Tibial artery (tissue), 4 donors: Measurements from ENCODE around the gene COL4A2.

Experiments used
- DNase-seq, 2 donors: peaks; one replicate each; pipeline ENCODE4 v3.0.0-alpha.2; 2019
- H3K27ac ChIP-seq, 2 donors: fragments of 200-600 bp; sonication (generic) in 1 of 2; 1 replicate in 1 of 2; 2 replicates in 1 of 2; pipeline ENCODE4 v1.5.1; 2018 to 2019; ENCODE audit warnings: mild to moderate bottlenecking in 1 of 2
- H3K27me3 ChIP-seq, 2 donors: fragments of 200-600 bp; sonication (generic) in 1 of 2; one replicate each; pipeline versions ENCODE4 v1.5.1 to v1.6.0; 2016 to 2019
- H3K36me3 ChIP-seq, 3 donors: fragments of 200-600 bp; sonication (generic) in 2 of 3; one replicate each; pipeline ENCODE4 v1.5.1; 2016 to 2019; ENCODE audit warnings: mild to moderate bottlenecking in 2 of 3
- H3K4me1 ChIP-seq, 4 donors: fragments of 200-600 bp; sonication (generic) in 2 of 4; 1 replicate in 3 of 4; 2 replicates in 1 of 4; pipeline ENCODE4 v1.5.1; 2016 to 2019
- H3K4me3 ChIP-seq, 2 donors: fragments of 200-600 bp; sonication (generic) in 1 of 2; 1 replicate in 1 of 2; 2 replicates in 1 of 2; pipeline ENCODE4 v1.5.1; 2018 to 2019; ENCODE audit warnings: mild to moderate bottlenecking in 2 of 2
- H3K9me3 ChIP-seq, 3 donors: fragments of 200-600 bp; sonication (generic) in 1 of 3; one replicate each; pipeline ENCODE4 v1.5.1; 2016 to 2019
- intact Hi-C: fragments of 100-400 bp; cut with DNase I; formaldehyde crosslinking; loops from one replicate; pipeline ENCODE4 v1.15.0; 2023; ENCODE audit warnings: low total_unique reads
- TF ChIP-seq, protein P1 (sequence below), 2 experiments: fragments of 200-600 bp in 1 of 2; fragments of 450-650 bp in 1 of 2; IDR thresholded peaks; one replicate each; pipeline ENCODE4 v1.5.1; 2017 to 2019; ENCODE audit warnings: antibody characterized with exemption in 2 of 2, mild to moderate bottlenecking in 1 of 2, moderate library complexity in 1 of 2

COL4A2 gene

DNA sequence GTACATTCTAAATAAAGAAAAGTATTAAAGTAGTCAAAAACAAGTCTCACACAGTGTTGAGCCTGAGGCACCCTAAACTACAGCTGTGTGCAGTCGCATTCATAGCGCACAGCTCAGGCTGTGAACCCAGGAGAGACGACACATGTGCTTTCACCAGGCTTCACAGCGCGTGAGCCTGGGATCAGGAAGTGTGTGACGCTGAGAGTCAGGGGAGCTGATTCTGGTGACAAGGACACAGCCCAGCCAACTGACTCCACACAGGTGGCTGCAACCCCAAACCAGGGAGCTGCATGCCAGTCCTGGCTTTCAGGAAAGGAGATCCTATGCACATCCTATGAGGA is 41.8 kb upstream of the COL4A2 start:
- intact Hi-C loops, result no loop called here
- H3K4me1 ChIP-seq, result peaks cover 5 to 100% (median 80%) of the 10 kb centered on the region in 4 donors
- peak overlapping the region; percentile 74 to 79 for H3K27ac ChIP-seq

DNA sequence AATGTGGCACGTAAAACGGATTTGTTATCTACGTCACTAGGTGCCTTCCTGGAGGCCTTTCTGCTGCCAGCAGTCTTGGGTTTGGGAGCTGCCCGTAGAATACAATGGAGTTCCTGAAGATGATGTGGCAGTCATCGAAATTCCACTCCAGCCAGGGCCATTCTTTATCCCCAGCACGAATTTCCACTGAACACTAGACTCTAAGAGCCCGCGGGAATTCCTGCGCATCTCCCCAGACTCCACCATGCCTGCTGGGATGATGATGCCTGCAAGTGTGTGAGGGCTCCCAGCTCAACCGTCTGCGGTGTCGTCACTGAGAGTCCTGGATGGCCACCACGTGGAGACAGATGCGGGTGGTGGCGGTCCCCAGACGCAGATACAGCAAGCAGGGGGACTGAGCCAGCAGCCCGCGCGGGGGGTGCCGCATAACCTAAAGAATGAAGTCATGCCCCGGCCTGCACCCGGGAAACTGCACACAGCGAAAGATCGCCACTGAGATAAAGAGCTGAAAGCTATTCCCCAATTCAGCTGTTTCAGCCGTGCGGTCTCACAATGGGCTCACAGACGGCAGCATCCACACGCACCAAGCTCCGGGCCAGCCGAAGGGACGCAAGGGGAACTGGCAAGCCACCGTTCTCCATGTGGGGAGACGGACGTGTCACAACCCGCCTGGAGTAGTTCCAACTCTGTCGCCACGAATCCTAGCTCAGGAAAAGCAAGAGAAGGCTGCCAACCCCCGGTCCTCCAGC is 41.2 kb upstream of the COL4A2 start:
- peak; percentile 83 to 96 for DNase-seq
- TF ChIP-seq, protein P1, sequence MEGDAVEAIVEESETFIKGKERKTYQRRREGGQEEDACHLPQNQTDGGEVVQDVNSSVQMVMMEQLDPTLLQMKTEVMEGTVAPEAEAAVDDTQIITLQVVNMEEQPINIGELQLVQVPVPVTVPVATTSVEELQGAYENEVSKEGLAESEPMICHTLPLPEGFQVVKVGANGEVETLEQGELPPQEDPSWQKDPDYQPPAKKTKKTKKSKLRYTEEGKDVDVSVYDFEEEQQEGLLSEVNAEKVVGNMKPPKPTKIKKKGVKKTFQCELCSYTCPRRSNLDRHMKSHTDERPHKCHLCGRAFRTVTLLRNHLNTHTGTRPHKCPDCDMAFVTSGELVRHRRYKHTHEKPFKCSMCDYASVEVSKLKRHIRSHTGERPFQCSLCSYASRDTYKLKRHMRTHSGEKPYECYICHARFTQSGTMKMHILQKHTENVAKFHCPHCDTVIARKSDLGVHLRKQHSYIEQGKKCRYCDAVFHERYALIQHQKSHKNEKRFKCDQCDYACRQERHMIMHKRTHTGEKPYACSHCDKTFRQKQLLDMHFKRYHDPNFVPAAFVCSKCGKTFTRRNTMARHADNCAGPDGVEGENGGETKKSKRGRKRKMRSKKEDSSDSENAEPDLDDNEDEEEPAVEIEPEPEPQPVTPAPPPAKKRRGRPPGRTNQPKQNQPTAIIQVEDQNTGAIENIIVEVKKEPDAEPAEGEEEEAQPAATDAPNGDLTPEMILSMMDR (IDR thresholded peaks at IDR 0.05), result peak in 1 of 2 experiments; percentile 9
- Histone ChIP-seq H3K27ac (peak overlapping the region; percentile 74 to 79), H3K9me3 (no peaks in the 10 kb centered on the region), H3K4me3 (peak overlapping the region; percentile 29 to 33), H3K27me3 (no peaks in the 10 kb centered on the region), H3K36me3 (no peaks in the 10 kb centered on the region), H3K4me1 (peaks cover 5 to 100% (median 84%) of the 10 kb centered on the region in 4 donors)
- intact Hi-C loops, result no loop called here

More for the DNA sequence above, 41.8 kb upstream of the COL4A2 start:
- no peaks in the 10 kb centered on the region for H3K9me3 ChIP-seq
- no peaks in the 10 kb centered on the region for H3K27me3 ChIP-seq
- TF ChIP-seq, protein P1 (IDR thresholded peaks at IDR 0.05), result no peak
- H3K4me3 ChIP-seq, result no peak overlapping the region
- no peak for DNase-seq
- no peaks in the 10 kb centered on the region for H3K36me3 ChIP-seq

- Histone ChIP-seq H3K9me3 (no peaks in the 10 kb centered on the region), H3K4me3 (peak overlapping the region; percentile 29 to 33), H3K27me3 (no peaks in the 10 kb centered on the region), H3K4me1 (peaks cover 5 to 100% (median 85%) of the 10 kb centered on the region in 4 donors), H3K27ac (peak overlapping the region; percentile 74 to 79), H3K36me3 (no peaks in the 10 kb centered on the region)
- TF ChIP-seq, protein P1 (IDR thresholded peaks at IDR 0.05), result no peak
- intact Hi-C loops, result no loop called here
- no peak for DNase-seq
Observed at GRCh38 chr13:110266431-110266809, 40.7 kb upstream of the COL4A2 start.

DNA sequence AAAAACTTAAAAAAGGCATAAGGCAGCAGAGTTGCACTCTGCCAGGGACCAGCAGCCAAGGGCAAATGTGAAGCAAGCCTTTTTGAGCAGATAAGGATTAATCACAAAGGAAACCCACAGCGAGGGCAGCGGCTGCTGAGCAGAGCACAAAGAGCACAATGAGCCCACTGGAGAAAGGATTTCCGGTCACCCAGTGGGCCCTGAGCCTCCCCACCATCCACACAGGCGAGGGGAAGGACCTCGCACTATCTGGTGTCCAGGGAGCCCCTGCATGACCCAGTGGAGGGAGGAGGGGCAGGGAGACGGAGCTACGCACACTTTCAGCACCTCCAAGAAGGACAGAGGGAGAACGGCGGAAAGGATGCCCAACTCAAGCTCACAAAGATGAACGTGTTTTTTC is 40.1 kb upstream of the COL4A2 start:
- H3K36me3 ChIP-seq, result peaks cover 0 to under 1% (median 0%) of the 10 kb centered on the region in 3 donors
- H3K27ac ChIP-seq, result peak overlapping the region; percentile 74 to 79
- no peaks in the 10 kb centered on the region for H3K9me3 ChIP-seq
- H3K4me3 ChIP-seq, result no peak overlapping the region
- H3K27me3 ChIP-seq, result no peaks in the 10 kb centered on the region
- peaks cover 5 to 100% (median 81%) of the 10 kb centered on the region in 4 donors for H3K4me1 ChIP-seq
- no peak for DNase-seq
- intact Hi-C loops, result no loop called here
- TF ChIP-seq, protein P1 (IDR thresholded peaks at IDR 0.05), result no peak

DNA sequence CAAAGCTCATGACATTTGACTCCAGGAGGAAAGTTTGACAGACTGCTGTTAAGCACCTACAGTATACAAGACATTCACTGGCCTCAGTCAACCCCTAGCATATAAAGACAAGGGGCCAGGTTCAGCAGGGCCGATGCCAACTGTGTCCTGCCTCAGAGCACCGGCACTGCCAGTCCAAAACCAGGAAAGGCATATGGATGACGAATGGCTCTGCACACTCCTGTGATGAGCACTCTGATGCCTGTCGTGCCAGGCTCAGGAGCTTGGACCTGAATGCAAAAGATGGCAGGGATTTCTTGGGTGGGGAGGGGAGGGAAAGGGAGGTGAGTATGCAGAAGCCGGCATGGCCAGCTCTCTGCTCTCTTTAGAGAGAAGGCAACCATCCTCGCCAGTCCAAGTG is 39.0 kb upstream of the COL4A2 start:
- no peaks in the 10 kb centered on the region for H3K9me3 ChIP-seq
- DNase-seq, result no peak
- peaks cover 0 to 6% (median 2%) of the 10 kb centered on the region in 3 donors for H3K36me3 ChIP-seq
- no peaks in the 10 kb centered on the region for H3K27me3 ChIP-seq
- peaks cover 5 to 100% (median 71%) of the 10 kb centered on the region in 4 donors for H3K4me1 ChIP-seq
- no peak overlapping the region for H3K4me3 ChIP-seq
- TF ChIP-seq, protein P1 (IDR thresholded peaks at IDR 0.05), result no peak
- H3K27ac ChIP-seq, result peak overlapping the region; percentile 62 to 79
- intact Hi-C loops, result no loop called here
